HepG2 (cell line): ENCODE results near the gene ACSM5. TPM values are rescaled to one million over a fixed set of nuclear protein-coding genes. Genes with fewer than 3 reads are reported as not detected.

Experiments
- AFF4 ChIP-seq: sonication (generic); formaldehyde crosslinking; IDR thresholded peaks from 2 replicates; pipeline ENCODE4 v1.4.0; 2020; ENCODE audit warnings: missing genetic modification reagents
- ATF3 ChIP-seq: sonication (generic); formaldehyde crosslinking; IDR thresholded peaks from 2 replicates; pipeline ENCODE4 v1.4.0; 2020; ENCODE audit warnings: missing genetic modification reagents
- BCL3 ChIP-seq: sonication (generic); formaldehyde crosslinking; IDR thresholded peaks from 2 replicates; pipeline ENCODE4 v1.5.1; 2020; ENCODE audit warnings: mild to moderate bottlenecking, missing genetic modification reagents, moderate library complexity
- CSRNP2 ChIP-seq: sonication (generic); formaldehyde crosslinking; conservative IDR thresholded peaks from 2 replicates; pipeline ENCODE4 v1.8.0; 2022; ENCODE audit warnings: low read depth, missing genetic modification reagents
- GATAD2A ChIP-seq: IDR thresholded peaks from 2 replicates; pipeline ENCODE4 v1.6.1; 2016
- KMT2A ChIP-seq: sonication (generic); formaldehyde crosslinking; IDR thresholded peaks from 2 replicates; pipeline ENCODE4 v1.4.0; 2020; ENCODE audit warnings: missing genetic modification reagents
- MED13 ChIP-seq: sonication (generic); formaldehyde crosslinking; IDR thresholded peaks from 2 replicates; pipeline ENCODE4 v1.5.0; 2020; ENCODE audit warnings: missing genetic modification reagents
- MTF2 ChIP-seq: sonication (generic); formaldehyde crosslinking; IDR thresholded peaks from 2 replicates; pipeline ENCODE4 v1.5.0; 2020; ENCODE audit warnings: missing genetic modification reagents, borderline replicate concordance
- POLR2G ChIP-seq: fragments of 200-400 bp; formaldehyde crosslinking; IDR thresholded peaks from 2 replicates; pipeline ENCODE4 v1.6.1; 2018; ENCODE audit warnings: mild to moderate bottlenecking, low read depth, low read length, moderate library complexity
- SATB2 ChIP-seq: sonication (generic); formaldehyde crosslinking; IDR thresholded peaks from 2 replicates; pipeline ENCODE4 v1.5.0; 2020; ENCODE audit warnings: missing genetic modification reagents
- SNAPC5 ChIP-seq: sonication (generic); formaldehyde crosslinking; IDR thresholded peaks from 2 replicates; pipeline ENCODE4 v1.8.1; 2023; ENCODE audit warnings: mild to moderate bottlenecking, missing genetic modification reagents, borderline replicate concordance
- TOE1 ChIP-seq: sonication (generic); formaldehyde crosslinking; IDR thresholded peaks from 2 replicates; pipeline ENCODE4 v1.4.0; 2020; ENCODE audit warnings: mild to moderate bottlenecking, missing genetic modification reagents
- ZBTB1 ChIP-seq: sonication (generic); formaldehyde crosslinking; IDR thresholded peaks from 2 replicates; pipeline ENCODE4 v1.4.0; 2020; ENCODE audit warnings: missing genetic modification reagents, borderline replicate concordance
- ZFP37 ChIP-seq: sonication (generic); formaldehyde crosslinking; IDR thresholded peaks from 2 replicates; pipeline ENCODE4 v1.4.0; 2020; ENCODE audit warnings: missing genetic modification reagents, borderline replicate concordance
- ZNF496 ChIP-seq: sonication (generic); formaldehyde crosslinking; IDR thresholded peaks from 2 replicates; pipeline ENCODE4 v1.8.1; 2023; ENCODE audit warnings: mild to moderate bottlenecking, moderate library complexity, missing genetic modification reagents; ENCODE audit not compliant: insufficient replicate concordance
- ZNF556 ChIP-seq: sonication (generic); formaldehyde crosslinking; IDR thresholded peaks from 2 replicates; pipeline ENCODE4 v1.4.0; 2020; ENCODE audit warnings: mild to moderate bottlenecking, missing genetic modification reagents, borderline replicate concordance
- ZNF570 ChIP-seq: sonication (generic); formaldehyde crosslinking; IDR thresholded peaks from 2 replicates; pipeline ENCODE4 v1.4.0; 2020; ENCODE audit warnings: mild to moderate bottlenecking, missing genetic modification reagents, borderline replicate concordance
- ZNF720 ChIP-seq: sonication (generic); formaldehyde crosslinking; IDR thresholded peaks from 2 replicates; pipeline ENCODE4 v1.4.0; 2020; ENCODE audit warnings: missing genetic modification reagents
- ZNF770 ChIP-seq: sonication (generic); formaldehyde crosslinking; IDR thresholded peaks from 2 replicates; pipeline ENCODE4 v1.5.0; 2020; ENCODE audit warnings: mild to moderate bottlenecking, missing genetic modification reagents
- polyA plus RNA-seq, 8 experiments: library from polyadenylated mRNA; depleted of rRNA in 3 of 8; stranded (reverse) in 7 of 8; unstranded in 1 of 8; fragments of >200 nt; fragmentation: Illumina TruSeq in 4 of 8; extraction: Trizol in 4 of 8; gene quantifications; 2 replicates each; pipeline versions ENCODE4 v1.2.1 to v1.2.3, GENCODE V29; 2011 to 2016; ENCODE audit warnings: low read depth in 4 of 8, missing spikeins in 1 of 8, mixed read lengths in 1 of 8; ENCODE audit not compliant: insufficient read depth in 1 of 8
- total RNA-seq, 5 experiments: library from RNA; depleted of rRNA; stranded (reverse); fragments of >200 nt; fragmentation: Illumina TruSeq; extraction: Trizol; gene quantifications; 2 replicates each; pipeline ENCODE4 v1.2.3, GENCODE V29; 2016; ENCODE audit warnings: low read depth in 1 of 5

The ACSM5 gene
- total and polyA plus RNA-seq, 2 of the 13 experiments (the other 11 are each of a cell fraction or from before 2014, with no cell fraction given), result 9.1 to 15.0 TPM

GRCh38 chr16:20424129-20424866 is 15.0 kb downstream of the ACSM5 start (continued):
- TF ChIP-seq ZNF770 (CRISPR knock-in tag) (no peak; the same call in 1 of the 2 replicates), ZNF556 (CRISPR knock-in tag) (peak; percentile 51; the same call in 1 of the 2 replicates), ZNF496 (CRISPR knock-in tag) (no peak), TOE1 (no peak), SATB2 (CRISPR knock-in tag) (no peak; the same call in 1 of the 2 replicates), SNAPC5 (no peak), ZNF570 (no peak), POLR2G (no peak), ATF3 (no peak), MTF2 (CRISPR knock-in tag) (no peak), KMT2A (no peak), MED13 (CRISPR knock-in tag) (peak; percentile 70; the same call in 1 of the 2 replicates), ZNF720 (CRISPR knock-in tag) (no peak), ZBTB1 (CRISPR knock-in tag) (no peak), ZFP37 (CRISPR knock-in tag) (no peak), CSRNP2 (CRISPR knock-in tag) (no peak), BCL3 (peak; percentile 68; the same call in 1 of the 2 replicates), AFF4 (no peak), GATAD2A (CRISPR knock-in tag) (peak; percentile 97)
